ENCODE measurements around the gene PACSIN2. TPM values are rescaled to one million over a fixed set of nuclear protein-coding genes. Genes with fewer than 3 reads are reported as not detected.

The PACSIN2 gene
- total and polyA plus RNA-seq, 5 donors: 40.4 to 85.6 (median 69.4) TPM

DNA sequence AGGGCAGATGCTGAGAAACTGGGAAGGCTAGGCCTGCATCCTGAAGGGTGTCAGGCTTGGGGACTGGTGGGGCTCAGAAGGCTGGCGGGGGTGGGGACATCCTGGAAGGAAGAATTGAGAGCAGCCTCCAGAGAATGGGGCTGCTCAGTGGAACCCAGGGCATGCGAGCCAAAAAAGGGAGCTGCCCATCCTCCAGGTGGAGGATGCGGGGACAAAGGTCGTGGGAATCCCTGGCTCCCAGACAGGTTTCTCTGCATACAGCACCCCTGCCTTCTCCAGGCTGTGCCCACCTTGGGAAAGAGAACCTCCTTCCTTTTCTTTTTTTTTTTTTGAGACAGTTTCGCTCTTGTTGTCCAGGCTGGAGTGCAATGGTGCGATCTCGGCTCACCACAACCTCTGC lies 117.0 kb downstream of the PACSIN2 start:
- ATAC-seq (no peak), DNase-seq (peak in 2 of 3 donors; percentile 35 to 41)
- no peak overlapping the region for H3K4me3 ChIP-seq (ENCODE audit: low read length)
- intact Hi-C loops (cut with DNase I): no loop called here
- H3K4me1 ChIP-seq (ENCODE audit: control insufficient read depth, insufficient read depth, low read length): peaks cover 14% of the 10 kb centered on the region
- H3K27me3 ChIP-seq (ENCODE audit: control insufficient read depth, insufficient read depth): no peaks in the 10 kb centered on the region
- WGBS: 87% methylated on average over 7 of the region's 7 CpGs
- no peak overlapping the region for H3K27ac ChIP-seq (ENCODE audit: low read length)
- no peaks in the 10 kb centered on the region for H3K9me3 ChIP-seq (ENCODE audit: control insufficient read depth, low read length)

DNA sequence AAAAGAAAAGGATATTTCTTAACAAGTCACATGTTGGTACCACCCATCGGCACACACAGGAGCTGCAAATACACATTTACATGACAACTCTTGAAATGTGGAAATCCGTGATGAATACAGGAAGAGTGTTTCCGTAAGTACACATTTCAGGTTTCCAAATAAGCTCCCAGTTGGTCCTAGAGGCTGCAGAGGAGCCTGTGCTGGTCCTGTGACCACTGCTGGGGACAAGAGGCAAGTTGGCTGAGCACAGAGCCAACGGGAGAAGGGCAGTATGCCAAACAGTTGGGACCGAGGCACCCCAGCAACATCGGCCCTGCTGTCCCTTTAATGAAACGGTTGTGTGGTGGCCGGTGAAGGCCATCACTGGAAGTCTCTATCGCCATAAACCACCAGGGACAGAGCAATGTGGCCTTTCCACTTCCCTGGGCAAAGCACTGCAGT lies 119.4 kb downstream of the PACSIN2 start:
- DNase-seq (peak in 1 of 3 donors; percentile 67), ATAC-seq (peak in 1 of 2 donors; percentile 4)
- WGBS: 39% methylated on average over 9 of the region's 9 CpGs
- H3K27me3 ChIP-seq (ENCODE audit: control insufficient read depth, insufficient read depth): no peaks in the 10 kb centered on the region
- H3K4me1 ChIP-seq (ENCODE audit: control insufficient read depth, insufficient read depth, low read length): peaks cover 14% of the 10 kb centered on the region
- H3K4me3 ChIP-seq (ENCODE audit: low read length): no peak overlapping the region
- peak overlapping the region; percentile 75 for H3K27ac ChIP-seq (ENCODE audit: low read length)
- H3K9me3 ChIP-seq (ENCODE audit: control insufficient read depth, low read length): no peaks in the 10 kb centered on the region
- intact Hi-C loops (cut with DNase I): no loop called here

DNA sequence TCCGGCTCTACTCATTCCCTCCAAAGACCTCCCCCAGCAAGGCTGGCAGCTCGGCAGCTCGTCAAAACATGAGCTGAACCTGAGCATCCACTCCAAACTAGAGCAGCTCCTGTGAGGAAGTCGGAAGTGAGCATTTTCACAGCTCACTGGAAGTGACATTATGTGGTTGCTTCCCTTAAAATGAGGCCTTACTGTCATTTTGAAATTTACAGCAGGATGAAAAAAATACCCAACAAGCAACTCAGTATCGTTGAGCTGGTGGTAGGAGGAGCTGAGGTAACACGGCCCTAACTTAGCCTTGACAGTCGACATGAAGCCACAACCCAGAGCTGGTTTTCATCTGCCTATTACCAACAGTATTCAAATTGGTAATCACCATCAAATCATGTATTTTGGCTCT lies 119.9 kb downstream of the PACSIN2 start:
- Histone ChIP-seq H3K4me1 (ENCODE audit: control insufficient read depth, insufficient read depth, low read length) (peaks cover 14% of the 10 kb centered on the region), H3K9me3 (ENCODE audit: control insufficient read depth, low read length) (no peaks in the 10 kb centered on the region)

DNA sequence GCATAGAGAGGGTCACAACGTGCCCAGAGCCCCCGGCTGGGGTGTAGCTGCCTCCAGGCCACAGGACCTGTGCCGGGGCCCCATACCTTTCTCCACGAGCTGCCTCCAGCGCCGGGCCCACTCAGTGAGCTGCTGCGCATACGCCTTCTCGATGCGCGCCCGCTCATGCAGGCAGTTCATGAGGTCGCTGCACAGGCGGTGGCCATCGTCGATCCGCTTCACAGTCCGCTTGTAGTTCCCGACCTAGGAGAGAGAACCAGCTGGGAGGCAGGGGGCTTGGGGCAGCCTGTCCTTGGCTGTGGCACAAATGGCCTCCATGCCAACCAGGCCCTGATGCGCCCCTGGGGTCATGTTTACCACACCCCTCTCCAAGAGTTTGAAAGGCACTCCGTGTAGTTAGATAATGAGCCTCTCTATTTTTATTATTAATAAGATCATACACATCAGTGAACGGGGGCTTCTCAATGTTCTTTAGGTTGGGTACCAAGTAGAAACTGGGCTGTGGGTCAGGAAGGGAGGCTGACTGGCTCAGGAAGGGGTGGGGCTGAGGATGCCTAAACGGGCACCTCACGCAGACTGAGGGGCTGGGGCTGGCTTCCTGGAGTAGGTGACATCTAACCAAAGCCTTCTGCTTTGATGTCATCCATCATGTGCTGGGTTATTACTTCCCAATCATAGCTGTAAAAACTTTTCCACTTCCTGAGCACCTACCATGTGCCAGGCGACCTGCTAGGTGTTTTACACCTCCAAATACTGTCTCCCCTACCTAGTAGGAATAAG lies 121.4 kb downstream of the PACSIN2 start:
- intact Hi-C loops (cut with DNase I): no loop called here
- Histone ChIP-seq H3K27ac (ENCODE audit: low read length) (peak overlapping the region; percentile 1), H3K4me1 (ENCODE audit: control insufficient read depth, insufficient read depth, low read length) (peaks cover 14% of the 10 kb centered on the region), H3K9me3 (ENCODE audit: control insufficient read depth, low read length) (no peaks in the 10 kb centered on the region), H3K27me3 (ENCODE audit: control insufficient read depth, insufficient read depth) (no peaks in the 10 kb centered on the region), H3K4me3 (ENCODE audit: low read length) (no peak overlapping the region)
- DNase-seq (peak in 1 of 3 donors; percentile 49), ATAC-seq (no peak)
- 81% methylated on average over 25 of the region's 25 CpGs for WGBS

More for the DNA sequence above, 119.9 kb downstream of the PACSIN2 start:
- DNase-seq (peak in 1 of 3 donors; percentile 43), ATAC-seq (no peak)
- no peak overlapping the region for H3K4me3 ChIP-seq (ENCODE audit: low read length)
- H3K27ac ChIP-seq (ENCODE audit: low read length): peak overlapping the region; percentile 1
- intact Hi-C loops (cut with DNase I): no loop called here
- WGBS: 42% methylated on average over 7 of the region's 7 CpGs
- H3K27me3 ChIP-seq (ENCODE audit: control insufficient read depth, insufficient read depth): no peaks in the 10 kb centered on the region

DNA sequence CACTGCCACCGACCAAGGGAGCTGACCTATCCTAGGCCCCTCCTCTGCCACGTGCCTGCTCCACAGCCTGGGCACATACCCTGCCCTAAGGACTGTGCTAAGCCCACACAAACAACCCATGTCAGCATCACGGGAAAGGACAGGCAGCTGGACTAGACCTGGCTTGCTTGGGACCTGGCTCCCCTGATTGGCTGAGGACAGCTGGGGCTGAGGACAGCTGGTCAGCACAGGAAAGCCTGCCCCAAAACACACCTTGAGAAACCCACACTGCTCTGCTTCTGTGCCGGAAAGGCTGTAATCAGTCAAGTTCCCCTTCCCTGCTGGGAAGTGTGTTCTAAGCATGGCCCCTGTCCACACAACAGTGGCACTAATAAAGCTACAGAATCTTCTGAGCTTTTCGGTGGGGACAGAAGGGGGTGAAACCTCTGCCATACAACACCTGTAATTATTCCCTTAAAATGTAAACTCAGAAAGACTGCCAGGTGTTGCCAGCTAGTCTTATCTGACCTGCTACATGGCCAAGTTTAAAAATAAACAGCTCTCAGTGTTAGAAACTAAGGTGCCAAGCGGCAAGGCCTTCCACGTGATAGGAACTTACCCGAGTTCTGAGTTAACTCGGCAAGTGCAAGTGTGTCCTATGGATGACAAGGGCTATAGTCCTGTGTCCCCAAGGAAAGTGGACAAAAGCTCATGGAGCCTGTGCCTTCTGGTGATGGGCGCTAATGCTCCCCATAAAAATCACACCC lies 122.2 kb downstream of the PACSIN2 start:
- 62% methylated on average over 10 of the region's 10 CpGs for WGBS
- Histone ChIP-seq H3K27me3 (ENCODE audit: control insufficient read depth, insufficient read depth) (no peaks in the 10 kb centered on the region), H3K9me3 (ENCODE audit: control insufficient read depth, low read length) (no peaks in the 10 kb centered on the region), H3K4me1 (ENCODE audit: control insufficient read depth, insufficient read depth, low read length) (peaks cover 14% of the 10 kb centered on the region), H3K27ac (ENCODE audit: low read length) (peak overlapping the region; percentile 6), H3K4me3 (ENCODE audit: low read length) (no peak overlapping the region)
- ATAC-seq (peak; percentile 20 to 35), DNase-seq (peak in 2 of 3 donors; percentile 36 to 50)
- intact Hi-C loops (cut with DNase I): no loop called here

DNA sequence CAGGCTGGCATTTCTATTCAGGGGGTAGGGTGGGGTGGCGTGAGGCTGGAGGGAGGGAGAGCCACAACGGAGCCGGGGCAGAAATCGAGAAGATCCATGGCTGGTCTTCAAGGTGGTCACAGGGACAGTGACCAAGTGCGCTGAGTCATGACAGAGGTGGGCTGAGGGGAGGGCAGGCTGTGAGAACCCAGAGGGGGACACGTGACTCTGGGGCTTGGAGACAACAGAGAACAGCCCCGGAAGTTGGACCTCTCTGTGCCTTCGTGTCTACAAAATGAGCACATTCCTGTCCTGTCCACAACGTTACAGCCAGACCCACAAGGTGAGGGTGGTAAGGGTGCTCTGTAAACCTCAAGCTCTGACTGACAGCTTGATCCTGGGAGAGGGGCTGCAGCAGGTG lies 122.8 kb downstream of the PACSIN2 start:
- Histone ChIP-seq H3K4me1 (ENCODE audit: control insufficient read depth, insufficient read depth, low read length) (peaks cover 14% of the 10 kb centered on the region), H3K4me3 (ENCODE audit: low read length) (no peak overlapping the region), H3K27ac (ENCODE audit: low read length) (peak overlapping the region; percentile 6), H3K27me3 (ENCODE audit: control insufficient read depth, insufficient read depth) (no peaks in the 10 kb centered on the region), H3K9me3 (ENCODE audit: control insufficient read depth, low read length) (no peaks in the 10 kb centered on the region)
- intact Hi-C loops (cut with DNase I): no loop called here
- WGBS: 66% methylated on average over 9 of the region's 9 CpGs
- DNase-seq (peak in 1 of 3 donors; percentile 17), ATAC-seq (peak; percentile 7 to 14)

DNA sequence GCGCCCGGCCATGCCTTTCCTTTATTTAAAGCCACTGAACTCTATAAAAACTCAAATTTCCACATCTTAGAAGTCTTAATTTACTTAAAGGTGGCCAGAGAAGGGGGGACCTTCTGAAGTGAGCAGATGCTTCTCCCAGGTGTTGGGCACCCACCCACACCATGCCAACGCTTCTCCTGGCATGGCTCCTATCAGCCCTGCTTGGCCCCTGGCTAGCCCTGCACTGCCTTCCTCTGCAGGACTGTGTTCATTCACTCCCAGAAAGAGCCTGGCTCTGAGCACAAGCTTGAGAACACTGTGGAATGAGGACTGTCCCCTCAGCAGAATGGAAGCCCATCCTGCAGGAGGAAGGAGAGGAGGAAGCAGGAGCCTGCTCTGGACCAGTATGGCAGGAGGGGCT lies 123.3 kb downstream of the PACSIN2 start:
- DNase-seq: peak in 1 of 3 donors; percentile 35
- H3K4me3 ChIP-seq (ENCODE audit: low read length): no peak overlapping the region
- WGBS: 88% methylated on average over 3 of the region's 3 CpGs
- intact Hi-C loops (cut with DNase I): no loop called here
- H3K27ac ChIP-seq (ENCODE audit: low read length): no peak overlapping the region
- H3K4me1 ChIP-seq (ENCODE audit: control insufficient read depth, insufficient read depth, low read length): peaks cover 14% of the 10 kb centered on the region
- H3K9me3 ChIP-seq (ENCODE audit: control insufficient read depth, low read length): no peaks in the 10 kb centered on the region
- ATAC-seq: peak in 1 of 2 donors; percentile 3
- no peaks in the 10 kb centered on the region for H3K27me3 ChIP-seq (ENCODE audit: control insufficient read depth, insufficient read depth)

DNA sequence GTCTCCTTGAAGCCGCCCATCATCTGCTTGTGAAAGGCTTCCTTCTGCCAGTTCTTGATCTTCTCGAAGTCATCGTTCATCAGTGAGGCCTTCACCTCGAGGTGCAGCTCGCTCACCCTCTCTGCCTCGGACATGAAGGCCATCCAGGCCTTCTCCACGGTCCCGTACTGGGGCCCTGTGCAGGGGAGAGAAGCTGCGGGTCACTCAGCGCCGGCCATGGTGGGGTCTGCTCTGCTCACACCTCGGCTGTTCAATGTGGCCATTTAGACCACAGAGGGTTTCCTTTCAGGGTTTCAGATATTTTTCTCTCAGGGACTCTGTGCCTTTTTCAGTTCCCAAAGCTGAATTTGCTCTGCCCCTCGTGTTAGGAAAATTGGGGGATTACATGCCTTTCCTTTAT lies 123.9 kb downstream of the PACSIN2 start:
- no peaks in the 10 kb centered on the region for H3K27me3 ChIP-seq (ENCODE audit: control insufficient read depth, insufficient read depth)
- 92% methylated on average over 13 of the region's 13 CpGs for WGBS
- H3K4me1 ChIP-seq (ENCODE audit: control insufficient read depth, insufficient read depth, low read length): peaks cover 12% of the 10 kb centered on the region
- intact Hi-C loops (cut with DNase I): no loop called here
- ATAC-seq: no peak
- H3K9me3 ChIP-seq (ENCODE audit: control insufficient read depth, low read length): no peaks in the 10 kb centered on the region
- H3K4me3 ChIP-seq (ENCODE audit: low read length): no peak overlapping the region
- no peak overlapping the region for H3K27ac ChIP-seq (ENCODE audit: low read length)
- no peak for DNase-seq

DNA sequence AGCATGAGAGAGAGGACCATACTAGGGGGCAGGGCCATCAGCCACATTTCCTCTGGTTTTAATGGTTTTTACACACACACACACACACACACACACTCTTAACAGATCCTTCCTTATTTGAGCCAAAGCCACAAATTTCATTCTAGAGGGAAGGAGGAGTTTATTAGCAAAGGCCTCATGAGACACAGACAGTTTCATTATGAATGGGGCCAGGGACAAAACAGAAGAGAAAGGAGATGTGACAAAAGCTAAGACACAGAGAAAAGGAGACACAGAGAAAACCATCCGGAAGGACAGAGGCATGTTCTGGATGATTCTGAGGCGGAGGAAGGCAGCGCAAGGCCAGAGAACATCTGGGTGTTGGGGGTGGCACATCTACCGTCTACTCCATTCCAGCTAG lies 125.6 kb downstream of the PACSIN2 start:
- intact Hi-C loops (cut with DNase I): no loop called here
- DNase-seq (no peak), ATAC-seq (no peak)
- peaks cover 7% of the 10 kb centered on the region for H3K4me1 ChIP-seq (ENCODE audit: control insufficient read depth, insufficient read depth, low read length)
- no peak overlapping the region for H3K27ac ChIP-seq (ENCODE audit: low read length)
- no peaks in the 10 kb centered on the region for H3K9me3 ChIP-seq (ENCODE audit: control insufficient read depth, low read length)
- WGBS: 88% methylated on average over 4 of the region's 4 CpGs
- H3K27me3 ChIP-seq (ENCODE audit: control insufficient read depth, insufficient read depth): no peaks in the 10 kb centered on the region
- H3K4me3 ChIP-seq (ENCODE audit: low read length): no peak overlapping the region

DNA sequence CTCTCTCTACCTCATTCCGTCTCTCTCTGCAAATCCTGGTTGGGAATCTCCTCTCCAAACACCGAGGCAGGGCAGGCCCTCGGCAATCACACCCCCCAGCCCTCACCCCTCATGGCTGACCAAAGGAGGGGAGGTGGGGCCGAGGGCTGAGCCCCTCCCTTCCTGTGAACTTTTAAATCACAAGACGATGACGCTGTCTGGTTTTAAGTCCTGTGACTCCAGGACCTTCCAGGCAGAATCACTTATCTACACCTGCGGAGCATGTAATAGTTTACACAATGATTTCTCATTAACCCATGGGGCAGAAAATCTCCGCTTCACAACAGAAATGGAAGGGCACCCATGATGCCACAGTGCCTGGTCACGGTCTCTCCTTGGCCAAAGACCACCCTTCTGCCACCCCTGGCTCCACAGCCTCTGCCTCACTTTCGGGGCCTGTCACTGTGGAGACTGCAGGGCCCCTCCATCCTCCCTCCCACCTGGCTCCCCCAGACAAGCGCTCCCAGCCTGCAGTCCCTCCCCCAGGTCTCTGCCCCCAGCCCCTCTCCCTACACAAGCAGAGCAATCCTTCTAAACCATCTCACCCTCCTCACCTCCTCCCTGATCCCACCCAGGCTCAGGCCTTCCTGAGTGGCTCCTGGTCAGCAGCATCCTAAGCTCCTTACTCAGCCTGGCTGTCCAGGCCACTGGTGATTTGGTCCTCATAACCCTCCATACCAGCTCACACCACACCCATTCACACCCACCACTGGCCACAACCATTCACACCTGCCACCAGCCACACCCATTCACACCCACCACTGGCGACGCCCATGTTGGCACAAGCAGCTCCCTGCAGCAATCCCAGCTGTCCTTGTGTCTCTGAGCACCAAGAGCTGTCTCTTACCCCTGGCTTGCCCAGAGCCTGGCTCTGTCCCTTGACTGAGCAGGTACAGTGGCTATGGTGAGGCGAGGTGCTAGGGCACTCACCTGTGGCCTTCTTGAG lies 127.1 kb downstream of the PACSIN2 start:
- no peaks in the 10 kb centered on the region for H3K27me3 ChIP-seq (ENCODE audit: control insufficient read depth, insufficient read depth)
- ATAC-seq (peak in 1 of 2 donors; percentile 20), DNase-seq (peak in 1 of 3 donors; percentile 30)
- intact Hi-C loops (cut with DNase I): no loop called here
- no peak overlapping the region for H3K27ac ChIP-seq (ENCODE audit: low read length)
- H3K9me3 ChIP-seq (ENCODE audit: control insufficient read depth, low read length): no peaks in the 10 kb centered on the region
- 74% methylated on average over 14 of the region's 14 CpGs for WGBS
- H3K4me1 ChIP-seq (ENCODE audit: control insufficient read depth, insufficient read depth, low read length): peaks cover 7% of the 10 kb centered on the region
- H3K4me3 ChIP-seq (ENCODE audit: low read length): no peak overlapping the region

Measured in right cardiac atrium (tissue), 5 donors.